ENCODE data around the gene IGSF9B.

The IGSF9B gene

GRCh38 chr11:133953547-133953946 lies 3.2 kb downstream of the IGSF9B start:
- Histone ChIP-seq H3K9ac (no peak overlapping the region), H3K27me3 (ENCODE audit: insufficient read depth, low read depth) (no peaks in the 10 kb centered on the region), H3K79me2 (ENCODE audit: insufficient read depth, low read depth) (no peaks in the 10 kb centered on the region), H3K4me2 (no peak overlapping the region), H2AFZ (ENCODE audit: low read depth) (no peak overlapping the region), H4K20me1 (ENCODE audit: insufficient read depth) (no peaks in the 10 kb centered on the region), H3K4me3 (IDR thresholded peaks at IDR 0.05; ENCODE audit: insufficient read depth, low read depth, low read length) (no peak overlapping the region), H3K36me3 (ENCODE audit: insufficient read depth) (no peaks in the 10 kb centered on the region), H3K27ac (no peak overlapping the region), H3K4me1 (ENCODE audit: low read depth, poor library complexity, severe bottlenecking) (peaks cover 4% of the 10 kb centered on the region)
- no peak for TF ChIP-seq CTCF (conservative IDR thresholded peaks at IDR 0.05; ENCODE audit: low read depth, low read length)

GRCh38 chr11:133952199-133953190 lies 4.3 kb downstream of the IGSF9B start:
- Histone ChIP-seq H3K27me3 (ENCODE audit: insufficient read depth, low read depth) (no peaks in the 10 kb centered on the region), H3K4me2 (no peak overlapping the region), H3K9ac (no peak overlapping the region), H3K4me1 (ENCODE audit: low read depth, poor library complexity, severe bottlenecking) (peaks cover 1% of the 10 kb centered on the region), H3K4me3 (IDR thresholded peaks at IDR 0.05; ENCODE audit: insufficient read depth, low read depth, low read length) (no peak overlapping the region), H3K36me3 (ENCODE audit: insufficient read depth) (no peaks in the 10 kb centered on the region), H3K79me2 (ENCODE audit: insufficient read depth, low read depth) (no peaks in the 10 kb centered on the region), H2AFZ (ENCODE audit: low read depth) (no peak overlapping the region), H3K27ac (no peak overlapping the region), H4K20me1 (ENCODE audit: insufficient read depth) (no peaks in the 10 kb centered on the region)
- no peak for TF ChIP-seq CTCF (conservative IDR thresholded peaks at IDR 0.05; ENCODE audit: low read depth, low read length)

GRCh38 chr11:133951327-133952198 lies 5.2 kb downstream of the IGSF9B start:
- Histone ChIP-seq H3K4me2 (no peak overlapping the region), H3K4me1 (ENCODE audit: low read depth, poor library complexity, severe bottlenecking) (no peaks in the 10 kb centered on the region), H3K9ac (no peak overlapping the region), H2AFZ (ENCODE audit: low read depth) (no peak overlapping the region), H3K36me3 (ENCODE audit: insufficient read depth) (no peaks in the 10 kb centered on the region), H3K4me3 (IDR thresholded peaks at IDR 0.05; ENCODE audit: insufficient read depth, low read depth, low read length) (no peak overlapping the region), H3K27ac (no peak overlapping the region), H3K27me3 (ENCODE audit: insufficient read depth, low read depth) (no peaks in the 10 kb centered on the region), H3K79me2 (ENCODE audit: insufficient read depth, low read depth) (no peaks in the 10 kb centered on the region), H4K20me1 (ENCODE audit: insufficient read depth) (no peaks in the 10 kb centered on the region)
- no peak for TF ChIP-seq CTCF (conservative IDR thresholded peaks at IDR 0.05; ENCODE audit: low read depth, low read length)

GRCh38 chr11:133950874-133951326 lies 5.9 kb downstream of the IGSF9B start:
- no peak overlapping the region for H3K4me3 ChIP-seq (IDR thresholded peaks at IDR 0.05; ENCODE audit: insufficient read depth, low read depth, low read length)
- no peaks in the 10 kb centered on the region for H3K79me2 ChIP-seq (ENCODE audit: insufficient read depth, low read depth)
- no peaks in the 10 kb centered on the region for H3K36me3 ChIP-seq (ENCODE audit: insufficient read depth)
- no peak overlapping the region for H2AFZ ChIP-seq (ENCODE audit: low read depth)
- H3K4me2 ChIP-seq = no peak overlapping the region
- H3K27ac ChIP-seq = no peak overlapping the region
- no peaks in the 10 kb centered on the region for H4K20me1 ChIP-seq (ENCODE audit: insufficient read depth)
- TF ChIP-seq CTCF (conservative IDR thresholded peaks at IDR 0.05; ENCODE audit: low read depth, low read length) = no peak
- H3K4me1 ChIP-seq (ENCODE audit: low read depth, poor library complexity, severe bottlenecking) = no peaks in the 10 kb centered on the region
- no peak overlapping the region for H3K9ac ChIP-seq
- H3K27me3 ChIP-seq (ENCODE audit: insufficient read depth, low read depth) = no peaks in the 10 kb centered on the region
